ENCODE measurements around the gene CD79A.

Gene CD79A

GRCh38 chr19:41883821-41884733 lies 7.0 kb downstream of the CD79A start:
- peak; percentile 71 to 86 for DNase-seq (ENCODE audit: low read depth in 2 of 2)

DNA sequence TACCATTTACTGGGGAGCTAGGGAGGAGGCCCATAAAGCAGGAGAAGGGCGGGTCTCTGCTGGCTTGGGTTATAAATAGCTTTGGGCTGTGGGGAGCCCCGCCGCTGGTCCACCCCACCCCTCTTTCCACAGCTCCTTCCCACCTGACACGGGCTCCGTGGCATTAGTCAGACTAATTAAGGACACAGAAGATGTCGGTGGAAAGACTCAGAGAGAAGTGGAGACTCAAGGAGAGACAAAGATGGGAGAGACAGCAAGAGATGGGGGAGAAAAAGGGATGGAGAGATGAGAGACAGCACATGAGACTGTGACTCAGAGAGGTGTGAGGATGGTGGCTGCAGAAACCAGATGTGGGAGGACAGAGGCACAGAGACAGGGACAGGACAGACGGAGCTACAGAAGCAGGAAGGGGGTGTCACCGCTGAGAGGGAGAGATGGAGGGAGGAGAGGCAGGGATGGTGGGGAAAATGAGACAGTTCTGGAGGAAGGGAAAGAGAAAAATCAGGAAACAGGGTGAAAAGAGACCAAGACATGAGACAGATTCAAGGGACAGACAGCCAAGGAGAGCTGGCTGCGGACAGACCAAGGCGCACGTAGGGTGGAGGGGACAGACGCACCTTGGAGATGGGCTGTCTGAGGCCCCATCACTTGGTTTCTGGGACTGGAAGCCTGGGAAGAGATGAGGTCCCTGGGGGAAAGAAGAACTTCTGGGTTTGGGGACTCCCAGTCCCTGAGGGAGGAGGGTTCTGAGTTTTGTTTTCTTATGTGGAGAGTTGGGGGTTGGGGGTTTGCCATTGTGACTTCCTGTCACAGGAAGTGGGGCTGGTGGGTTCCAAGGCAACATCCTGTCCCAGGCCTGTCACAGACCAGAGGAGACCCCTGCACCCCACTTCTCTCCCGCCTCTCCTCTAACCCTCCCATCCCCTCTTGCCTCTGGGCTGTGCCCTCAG lies 10.0 kb downstream of the CD79A start:
- DNase-seq (ENCODE audit: low read depth in 2 of 2), result no peak

DNA sequence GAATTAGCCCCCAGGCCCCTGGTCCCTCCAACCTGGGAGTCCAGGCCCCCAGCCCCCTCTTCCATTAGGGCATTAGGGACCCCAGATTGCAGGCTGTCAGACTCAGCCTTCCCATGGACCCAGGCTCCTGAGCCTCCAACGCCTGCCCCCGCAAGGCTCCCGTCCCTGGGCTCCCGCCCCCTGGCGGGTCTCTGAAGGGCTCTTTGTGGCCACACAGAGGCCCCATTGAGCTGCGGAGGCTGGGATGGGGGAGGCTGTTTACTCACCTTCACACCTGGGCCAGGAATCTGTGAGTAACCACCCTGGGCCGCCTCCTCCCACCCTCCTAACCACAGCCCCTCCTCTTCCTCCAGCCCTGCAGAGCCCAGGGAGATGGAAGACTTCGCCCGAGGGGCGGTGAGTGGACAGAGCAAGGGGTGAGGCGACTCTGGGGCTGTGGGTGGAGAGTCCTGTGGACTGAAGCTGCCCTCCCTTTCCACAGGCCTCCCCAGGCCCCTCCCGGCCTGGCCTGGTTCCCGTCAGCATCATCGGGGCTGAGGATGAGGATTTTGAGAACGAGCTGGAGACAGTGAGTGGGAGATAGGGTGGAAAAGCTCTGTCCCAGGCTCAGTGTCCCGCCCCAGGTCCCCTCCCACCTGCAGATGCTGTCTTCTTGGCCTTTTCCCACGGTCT lies 10.8 kb downstream of the CD79A start:
- peak; percentile 72 to 82 for DNase-seq (ENCODE audit: low read depth in 2 of 2)

- no peak for DNase-seq (ENCODE audit: low read depth in 2 of 2)
Observed at GRCh38 chr19:41888926-41889325, 11.8 kb downstream of the CD79A start.

DNA sequence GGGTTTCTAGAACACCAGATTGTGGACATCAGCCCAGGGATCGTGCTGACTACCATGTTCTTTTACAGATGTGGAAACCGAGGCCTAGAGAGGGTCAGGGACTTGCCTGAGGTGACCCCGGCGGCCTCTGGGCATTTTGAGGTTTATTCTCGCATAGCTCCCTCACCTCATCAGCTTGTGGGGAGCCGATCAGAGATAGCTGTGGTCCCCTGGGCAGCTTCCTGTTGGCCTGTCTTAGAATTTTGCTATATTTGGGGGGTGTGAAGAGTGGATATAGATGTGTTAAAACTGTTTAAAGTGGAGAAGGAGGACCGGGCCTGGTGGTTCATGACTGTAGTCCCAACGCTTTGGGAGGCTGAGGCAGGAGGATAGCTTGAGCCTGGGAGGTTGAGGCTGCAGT lies 12.8 kb downstream of the CD79A start:
- no peak for DNase-seq (ENCODE audit: low read depth in 2 of 2)

DNA sequence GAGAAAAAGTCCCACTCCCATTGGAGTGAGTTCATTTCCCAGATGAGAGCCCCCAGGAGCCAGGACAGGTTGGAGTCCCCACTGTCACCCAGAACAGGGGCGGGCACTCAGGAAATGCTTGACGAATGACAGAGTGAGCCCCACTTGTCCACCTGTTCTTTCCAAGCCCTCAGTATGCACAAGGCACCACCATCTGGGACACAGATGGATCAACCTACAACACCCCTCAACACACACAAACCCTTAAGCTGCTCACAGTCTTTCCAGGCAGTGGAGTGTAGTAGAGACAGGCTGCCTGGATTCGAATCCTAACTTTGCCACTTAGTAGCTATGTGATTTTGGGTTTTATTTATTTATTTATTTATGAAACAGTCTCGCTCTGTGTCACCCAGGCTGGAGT lies 13.9 kb downstream of the CD79A start:
- DNase-seq (ENCODE audit: low read depth in 2 of 2), result no peak

- no peak for DNase-seq (ENCODE audit: low read depth in 2 of 2)
Observed at GRCh38 chr19:41892173-41892902, 15.3 kb downstream of the CD79A start.

DNA sequence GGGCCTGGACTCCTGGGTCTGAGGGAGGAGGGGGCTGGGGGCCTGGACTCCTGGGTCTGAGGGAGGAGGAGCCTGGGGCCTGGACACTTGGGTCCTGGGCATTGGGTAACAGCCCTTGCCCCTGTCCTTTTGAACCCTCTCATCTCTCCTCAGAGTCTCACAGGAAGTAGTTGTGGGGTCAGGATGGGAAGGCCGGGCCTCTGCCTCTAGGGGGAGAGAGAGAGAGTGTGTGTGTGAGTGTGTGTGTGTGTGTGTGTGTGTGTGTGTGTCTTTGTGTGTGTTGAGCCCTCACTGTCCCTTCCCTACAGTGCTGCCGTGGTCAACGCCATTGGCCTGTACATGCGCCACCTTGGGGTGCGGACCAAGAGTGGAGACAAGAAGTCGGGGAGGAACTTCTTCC lies 16.8 kb downstream of the CD79A start:
- DNase-seq (ENCODE audit: low read depth in 2 of 2), result no peak

GRCh38 chr19:41894350-41894749 lies 17.3 kb downstream of the CD79A start:
- DNase-seq (ENCODE audit: low read depth in 2 of 2), result no peak

DNA sequence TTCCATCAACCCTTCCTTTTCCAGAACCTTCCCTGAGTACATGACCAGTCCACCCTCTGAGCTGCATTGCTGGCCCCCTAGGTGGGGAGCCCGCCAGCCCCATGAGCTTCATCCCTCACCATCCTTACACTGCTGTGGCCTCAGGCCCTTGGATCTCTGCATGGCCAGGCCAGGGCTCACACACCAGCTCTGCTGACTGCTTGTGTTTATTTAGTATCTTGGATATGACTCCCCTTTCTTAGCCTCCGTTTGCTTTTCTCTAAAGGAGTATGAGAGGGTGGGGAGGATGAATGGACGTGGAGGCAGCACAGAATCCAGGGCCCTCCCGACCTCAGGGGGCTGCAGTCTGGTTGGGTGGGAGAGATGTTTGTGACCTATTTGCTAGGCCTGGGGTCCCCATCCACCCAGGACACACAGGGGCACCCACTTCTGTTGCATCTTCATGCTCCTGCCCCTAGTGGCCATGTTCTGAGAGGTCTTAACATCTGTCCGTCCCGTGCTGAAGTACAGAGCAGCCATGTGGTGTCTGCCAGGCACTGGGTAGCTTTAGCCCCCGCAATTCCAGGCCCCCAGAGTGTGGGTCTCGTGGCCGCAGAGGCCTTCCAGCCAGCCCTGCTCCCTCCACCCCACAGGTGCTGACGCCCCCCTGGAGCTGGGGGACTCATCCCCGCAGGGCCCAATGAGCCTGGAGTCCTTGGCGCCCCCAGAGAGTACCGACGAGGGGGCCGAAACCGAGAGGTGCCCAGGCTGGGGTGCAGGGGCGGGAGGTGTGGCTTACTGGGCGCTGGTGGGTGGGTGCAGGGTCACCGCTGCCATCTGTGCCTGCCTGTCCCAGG lies 18.9 kb downstream of the CD79A start:
- no peak for DNase-seq (ENCODE audit: low read depth in 2 of 2)

DNA sequence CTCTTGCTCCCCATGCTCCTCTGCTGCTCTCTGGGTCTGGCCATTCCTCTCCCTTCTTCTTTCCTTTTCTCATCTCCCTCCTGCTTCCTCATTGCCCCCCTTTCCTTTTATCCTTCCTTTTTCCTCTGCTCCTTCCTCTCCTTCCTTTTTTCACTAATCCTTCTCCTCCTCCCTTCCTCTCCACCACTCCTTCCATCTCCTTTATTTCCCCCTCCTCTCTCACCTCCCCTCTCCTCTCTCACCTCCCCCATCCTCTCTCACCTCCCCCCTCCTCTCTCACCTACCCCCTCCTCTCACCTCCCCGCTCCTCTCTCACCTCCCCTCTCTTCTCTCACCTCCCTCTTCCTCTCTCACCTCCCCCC lies 19.5 kb downstream of the CD79A start:
- DNase-seq (ENCODE audit: low read depth in 2 of 2), result no peak

DNA sequence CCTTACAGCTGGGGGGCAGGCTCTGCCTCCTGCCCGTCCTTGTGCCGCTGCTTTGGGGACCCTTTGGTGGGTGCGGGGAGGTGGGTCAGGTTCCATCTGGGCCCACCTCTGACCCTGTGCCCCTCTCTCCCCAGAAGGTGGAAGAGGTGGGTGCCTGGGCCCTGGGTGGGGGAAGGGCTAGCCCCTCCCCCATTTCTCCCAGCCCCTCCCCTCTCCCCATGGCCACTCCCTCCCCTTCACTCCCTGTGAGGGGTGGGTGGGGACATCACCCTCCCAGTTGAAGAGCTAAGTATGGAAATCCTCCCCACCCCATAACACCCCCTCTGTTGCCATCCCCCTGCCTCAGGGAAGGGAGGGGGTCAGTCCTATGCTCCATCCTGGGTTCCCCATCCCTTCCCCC lies 20.1 kb downstream of the CD79A start:
- DNase-seq (ENCODE audit: low read depth in 2 of 2), result no peak

GRCh38 chr19:41897820-41898219 lies 20.7 kb downstream of the CD79A start:
- DNase-seq (ENCODE audit: low read depth in 2 of 2), result no peak

- no peak for DNase-seq (ENCODE audit: low read depth in 2 of 2)
Observed at GRCh38 chr19:41898235-41898634, 21.2 kb downstream of the CD79A start.

DNA sequence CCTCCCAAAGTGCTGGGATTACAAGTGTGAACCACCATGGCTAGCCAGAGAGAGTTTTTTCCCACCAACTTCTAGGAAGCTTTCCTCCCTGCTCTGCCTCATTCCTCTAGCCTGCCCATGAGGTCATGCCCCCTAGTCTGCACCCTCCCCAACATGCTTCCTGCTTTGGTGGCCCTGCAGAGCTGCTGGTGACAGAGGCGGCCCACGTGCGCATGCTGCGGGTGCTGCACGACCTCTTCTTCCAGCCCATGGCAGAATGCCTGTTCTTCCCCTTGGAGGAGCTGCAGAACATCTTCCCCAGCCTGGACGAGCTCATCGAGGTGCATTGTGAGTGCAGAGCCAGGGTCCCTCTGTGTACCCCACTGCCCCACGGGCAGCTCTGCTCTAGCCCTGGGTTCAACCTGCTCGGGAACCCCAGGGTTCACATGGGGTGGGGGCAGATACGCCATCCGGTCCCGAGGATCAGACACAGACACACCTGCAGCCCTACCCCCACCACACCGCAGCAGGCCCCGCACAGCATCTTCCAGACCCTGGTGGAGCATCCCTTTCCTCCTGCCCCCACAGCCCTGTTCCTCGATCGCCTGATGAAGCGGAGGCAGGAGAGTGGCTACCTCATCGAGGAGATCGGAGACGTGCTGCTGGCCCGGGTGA lies 24.8 kb downstream of the CD79A start:
- no peak for DNase-seq (ENCODE audit: low read depth in 2 of 2)

GRCh38 chr19:41902594-41902993 lies 25.5 kb downstream of the CD79A start:
- DNase-seq (ENCODE audit: low read depth in 2 of 2), result no peak

GRCh38 chr19:41903193-41903953 lies 26.3 kb downstream of the CD79A start:
- DNase-seq (ENCODE audit: low read depth in 2 of 2), result no peak

DNA sequence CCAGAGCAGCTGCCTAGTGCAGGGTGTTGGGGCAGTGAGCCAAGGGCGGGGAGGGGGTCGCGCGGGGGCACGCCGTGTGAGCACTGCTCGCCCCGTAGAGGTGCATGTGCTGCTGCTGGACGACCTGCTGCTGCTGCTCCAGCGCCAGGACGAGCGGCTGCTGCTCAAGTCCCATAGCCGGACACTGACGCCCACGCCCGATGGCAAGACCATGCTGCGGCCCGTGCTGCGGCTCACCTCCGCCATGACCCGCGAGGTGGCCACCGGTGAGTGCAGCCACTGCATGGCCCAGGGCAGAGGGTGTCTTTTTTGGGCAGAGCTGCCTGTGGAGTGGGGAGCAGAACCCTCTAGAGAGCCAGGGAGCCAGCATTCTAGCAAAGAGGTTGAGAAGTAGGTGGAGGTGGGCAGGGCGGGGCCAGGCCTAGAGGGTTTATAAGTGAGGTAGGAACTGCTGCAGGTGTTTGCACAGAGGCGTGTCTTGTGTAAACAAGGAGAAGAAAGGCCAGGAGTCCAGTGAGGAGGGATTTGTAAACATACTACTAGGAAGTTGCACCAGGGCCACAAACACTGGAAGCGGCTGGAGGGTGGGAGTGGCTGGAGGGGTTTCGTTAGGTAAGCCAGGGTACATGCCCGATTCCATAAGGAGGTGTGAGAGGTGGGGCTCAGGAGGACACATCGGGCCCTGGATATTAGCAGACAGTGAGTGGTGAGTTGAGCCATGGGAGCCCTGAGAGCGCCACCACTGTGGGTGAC lies 27.2 kb downstream of the CD79A start:
- no peak for DNase-seq (ENCODE audit: low read depth in 2 of 2)

Data from stimulated activated CD4-positive, alpha-beta T cell treated with anti-CD3 and anti-CD28 coated beads, Interleukin-1b, Interleukin-23, amount 100 ng/mL, for 4 hours (primary cell).